ENCODE results near the gene TAF6L.

DNA sequence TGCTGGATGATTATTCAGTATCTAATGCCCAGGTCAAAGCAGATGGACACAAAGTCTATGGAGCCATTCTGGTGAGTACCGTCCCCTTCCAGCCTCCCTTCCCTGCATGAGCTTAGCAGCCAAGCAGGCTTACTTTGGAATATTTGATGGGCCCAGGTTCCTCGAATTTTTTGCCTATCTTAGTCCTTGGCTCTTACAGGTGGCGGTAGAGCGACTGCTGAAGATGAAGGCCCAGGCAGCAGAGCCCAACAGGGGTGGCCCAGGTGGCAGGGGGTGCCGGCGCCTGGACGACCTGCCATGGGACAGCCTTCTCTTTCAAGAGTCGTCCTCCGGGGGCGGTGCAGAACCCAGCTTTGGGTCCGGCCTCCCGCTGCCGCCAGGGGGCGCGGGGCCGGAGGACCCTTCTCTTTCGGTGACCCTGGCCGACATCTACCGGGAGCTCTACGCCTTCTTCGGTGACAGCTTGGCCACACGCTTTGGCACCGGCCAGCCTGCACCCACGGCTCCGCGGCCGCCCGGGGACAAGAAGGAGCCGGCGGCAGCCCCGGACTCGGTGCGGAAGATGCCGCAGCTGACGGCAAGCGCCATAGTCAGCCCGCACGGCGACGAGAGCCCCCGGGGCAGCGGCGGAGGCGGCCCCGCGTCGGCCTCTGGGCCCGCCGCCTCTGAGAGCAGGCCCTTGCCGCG, 15.3 kb downstream of the TAF6L start:
- TF ChIP-seq, protein P1, sequence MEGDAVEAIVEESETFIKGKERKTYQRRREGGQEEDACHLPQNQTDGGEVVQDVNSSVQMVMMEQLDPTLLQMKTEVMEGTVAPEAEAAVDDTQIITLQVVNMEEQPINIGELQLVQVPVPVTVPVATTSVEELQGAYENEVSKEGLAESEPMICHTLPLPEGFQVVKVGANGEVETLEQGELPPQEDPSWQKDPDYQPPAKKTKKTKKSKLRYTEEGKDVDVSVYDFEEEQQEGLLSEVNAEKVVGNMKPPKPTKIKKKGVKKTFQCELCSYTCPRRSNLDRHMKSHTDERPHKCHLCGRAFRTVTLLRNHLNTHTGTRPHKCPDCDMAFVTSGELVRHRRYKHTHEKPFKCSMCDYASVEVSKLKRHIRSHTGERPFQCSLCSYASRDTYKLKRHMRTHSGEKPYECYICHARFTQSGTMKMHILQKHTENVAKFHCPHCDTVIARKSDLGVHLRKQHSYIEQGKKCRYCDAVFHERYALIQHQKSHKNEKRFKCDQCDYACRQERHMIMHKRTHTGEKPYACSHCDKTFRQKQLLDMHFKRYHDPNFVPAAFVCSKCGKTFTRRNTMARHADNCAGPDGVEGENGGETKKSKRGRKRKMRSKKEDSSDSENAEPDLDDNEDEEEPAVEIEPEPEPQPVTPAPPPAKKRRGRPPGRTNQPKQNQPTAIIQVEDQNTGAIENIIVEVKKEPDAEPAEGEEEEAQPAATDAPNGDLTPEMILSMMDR (IDR thresholded peaks at IDR 0.05), result peak; percentile 96
- TF ChIP-seq TEAD4 (CRISPR knock-in tag; IDR thresholded peaks at IDR 0.05) (peak; percentile 55; the same call in 1 of the 2 replicates), NFYB (CRISPR knock-in tag; conservative IDR thresholded peaks at IDR 0.05; ENCODE audit: low read depth) (no peak), SP1 (CRISPR knock-in tag; conservative IDR thresholded peaks at IDR 0.05) (no peak), PREB (CRISPR knock-in tag; IDR thresholded peaks at IDR 0.05; ENCODE audit: borderline replicate concordance) (no peak), ESRRA (CRISPR knock-in tag; IDR thresholded peaks at IDR 0.05; ENCODE audit: borderline replicate concordance) (0 out of 2 replicates have a peak, but pooled peaks have one; percentile 22), NR2C2 (CRISPR knock-in tag; IDR thresholded peaks at IDR 0.05) (no peak), USF2 (CRISPR knock-in tag; IDR thresholded peaks at IDR 0.05) (no peak), SMAD4 (CRISPR knock-in tag; IDR thresholded peaks at IDR 0.05) (no peak), MLX (CRISPR knock-in tag; IDR thresholded peaks at IDR 0.05) (no peak)
- TF ChIP-seq, protein P2, sequence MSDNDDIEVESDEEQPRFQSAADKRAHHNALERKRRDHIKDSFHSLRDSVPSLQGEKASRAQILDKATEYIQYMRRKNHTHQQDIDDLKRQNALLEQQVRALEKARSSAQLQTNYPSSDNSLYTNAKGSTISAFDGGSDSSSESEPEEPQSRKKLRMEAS (CRISPR knock-in tag; IDR thresholded peaks at IDR 0.05), result no peak

Data from WTC11 (cell line).